ENCODE data around the gene SPTBN2.

DNA sequence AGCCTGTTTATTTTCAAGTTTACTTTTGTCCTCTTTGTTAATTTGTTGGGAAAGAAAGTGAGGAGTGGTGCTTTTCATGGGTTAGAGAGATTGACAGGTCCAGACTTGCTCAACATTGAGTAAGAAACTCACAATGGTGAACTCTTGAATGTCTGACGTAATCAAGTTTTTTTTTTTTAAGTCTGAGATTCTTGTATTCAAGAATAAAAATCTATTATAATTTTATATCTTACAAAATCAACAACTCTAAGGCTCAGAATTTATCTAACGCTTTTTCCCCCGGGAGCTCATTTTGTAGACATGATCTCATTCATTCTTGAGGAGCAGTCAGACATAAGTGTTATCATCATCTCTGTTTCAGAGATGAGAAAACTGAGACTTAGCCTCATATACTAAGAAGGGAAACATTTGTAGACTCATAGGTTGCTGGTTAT is 39.1 kb upstream of the SPTBN2 start:
- TF ChIP-seq, protein P1, sequence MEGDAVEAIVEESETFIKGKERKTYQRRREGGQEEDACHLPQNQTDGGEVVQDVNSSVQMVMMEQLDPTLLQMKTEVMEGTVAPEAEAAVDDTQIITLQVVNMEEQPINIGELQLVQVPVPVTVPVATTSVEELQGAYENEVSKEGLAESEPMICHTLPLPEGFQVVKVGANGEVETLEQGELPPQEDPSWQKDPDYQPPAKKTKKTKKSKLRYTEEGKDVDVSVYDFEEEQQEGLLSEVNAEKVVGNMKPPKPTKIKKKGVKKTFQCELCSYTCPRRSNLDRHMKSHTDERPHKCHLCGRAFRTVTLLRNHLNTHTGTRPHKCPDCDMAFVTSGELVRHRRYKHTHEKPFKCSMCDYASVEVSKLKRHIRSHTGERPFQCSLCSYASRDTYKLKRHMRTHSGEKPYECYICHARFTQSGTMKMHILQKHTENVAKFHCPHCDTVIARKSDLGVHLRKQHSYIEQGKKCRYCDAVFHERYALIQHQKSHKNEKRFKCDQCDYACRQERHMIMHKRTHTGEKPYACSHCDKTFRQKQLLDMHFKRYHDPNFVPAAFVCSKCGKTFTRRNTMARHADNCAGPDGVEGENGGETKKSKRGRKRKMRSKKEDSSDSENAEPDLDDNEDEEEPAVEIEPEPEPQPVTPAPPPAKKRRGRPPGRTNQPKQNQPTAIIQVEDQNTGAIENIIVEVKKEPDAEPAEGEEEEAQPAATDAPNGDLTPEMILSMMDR (IDR thresholded peaks at IDR 0.05) = no peak
- no peak for TF ChIP-seq POLR2A (IDR thresholded peaks at IDR 0.05)

Measured in testis (tissue), 2 donors.